GM18499 (cell line): ENCODE results near the gene THOC6.

ENCODE experiments used
- ATAC-seq: cut with Tn5 transposase; IDR thresholded peaks from one replicate; pipeline ENCODE4 v1.9.1; 2021; ENCODE audit warnings: moderate number of reproducible peaks; ENCODE audit not compliant: insufficient read depth, unreplicated experiment

Gene THOC6

GRCh38 chr16:3023669-3024478 lies at the start of gene THOC6, which contains the start of gene HCFC1R1:
TSS of gene THOC6 (plus strand) at chr16:3024035. CDS start at chr16:3024327, 292 bp downstream.
TSS of gene HCFC1R1 (minus strand) at chr16:3023942. CDS start at chr16:3023941, 1 bp downstream.
- peak; percentile 43 for ATAC-seq

GRCh38 chr16:2974319-2975056 lies 49.3 kb upstream of the THOC6 start:
- no peak for ATAC-seq

GRCh38 chr16:2975161-2975795 lies 48.6 kb upstream of the THOC6 start:
- ATAC-seq: no peak

- no peak for ATAC-seq
Measured at GRCh38 chr16:2976201-2976600, 47.6 kb upstream of the THOC6 start.

- ATAC-seq: no peak
Measured at GRCh38 chr16:2976673-2977072, 47.2 kb upstream of the THOC6 start.

- no peak for ATAC-seq
Measured at GRCh38 chr16:2977440-2977839, 46.4 kb upstream of the THOC6 start.

GRCh38 chr16:2979669-2980226 lies 44.1 kb upstream of the THOC6 start:
- ATAC-seq: no peak

- ATAC-seq: no peak
Measured at GRCh38 chr16:2980227-2981176, 43.3 kb upstream of the THOC6 start, which contains the start of gene PKMYT1. TSS of gene PKMYT1 (minus strand) at chr16:2980446. CDS start at chr16:2979657, 789 bp downstream.

GRCh38 chr16:2981177-2981898 lies 42.5 kb upstream of the THOC6 start:
- ATAC-seq: no peak

GRCh38 chr16:2981899-2982250 lies 42.0 kb upstream of the THOC6 start:
- ATAC-seq: no peak

- no peak for ATAC-seq
Measured at GRCh38 chr16:2982402-2982801, 41.4 kb upstream of the THOC6 start.

- no peak for ATAC-seq
Measured at GRCh38 chr16:2983706-2984136, 40.1 kb upstream of the THOC6 start.

GRCh38 chr16:2985462-2985861 lies 38.4 kb upstream of the THOC6 start:
- ATAC-seq: no peak

- no peak for ATAC-seq
Measured at GRCh38 chr16:2985893-2986355, 37.9 kb upstream of the THOC6 start.

- ATAC-seq: no peak
Measured at GRCh38 chr16:2986623-2987188, 37.1 kb upstream of the THOC6 start.

- no peak for ATAC-seq
Measured at GRCh38 chr16:2987286-2987685, 36.5 kb upstream of the THOC6 start.

- ATAC-seq: no peak
Measured at GRCh38 chr16:2987833-2988232, 36.0 kb upstream of the THOC6 start.

- ATAC-seq: no peak
Measured at GRCh38 chr16:2988590-2989099, 35.2 kb upstream of the THOC6 start.
